GM18520 (cell line): ENCODE results near the gene MAD1L1.

Experiments
- ATAC-seq: cut with Tn5 transposase; IDR thresholded peaks from one replicate; pipeline ENCODE4 v1.9.1; 2021; ENCODE audit not compliant: unreplicated experiment

MAD1L1 gene

DNA sequence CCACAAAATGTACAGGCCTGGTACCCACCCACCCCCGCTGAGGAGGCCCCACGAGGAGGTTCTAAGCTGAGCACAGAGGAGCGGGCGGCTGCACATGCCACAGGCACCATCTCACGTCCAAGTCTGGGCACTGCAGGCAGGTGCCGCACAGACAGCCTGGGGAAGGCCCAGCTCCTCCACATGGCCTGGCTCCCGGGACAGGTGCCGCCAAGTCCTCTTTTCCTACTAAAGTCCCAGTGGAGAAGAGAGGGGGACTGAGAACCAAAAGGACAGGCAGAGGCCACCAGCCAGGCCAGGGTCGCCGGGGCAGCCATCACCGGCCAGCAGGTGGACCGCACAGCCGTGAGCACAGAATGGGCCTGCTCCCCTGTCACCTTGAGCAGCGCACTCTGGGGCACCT, 91.1 kb downstream of the MAD1L1 start:
- no peak for ATAC-seq

DNA sequence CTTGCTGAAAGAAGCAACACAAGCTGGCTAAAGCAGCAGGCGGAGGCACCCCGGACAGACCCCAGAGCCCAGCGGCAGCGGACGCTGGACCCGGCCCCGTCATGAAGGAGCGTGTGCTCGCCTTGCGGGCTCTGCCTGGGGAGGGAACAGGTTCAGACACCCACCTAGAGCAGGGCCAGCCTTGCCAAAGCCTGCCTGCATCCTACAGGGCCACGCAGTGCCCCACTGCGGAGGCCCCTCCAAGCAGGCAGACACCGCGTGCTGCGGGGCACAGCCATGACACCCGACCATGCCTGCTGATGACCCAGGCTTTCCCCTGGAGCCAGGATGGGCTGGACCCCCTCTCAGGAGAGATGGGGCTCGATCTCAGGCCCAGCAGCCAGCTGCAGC, 91.7 kb downstream of the MAD1L1 start:
- ATAC-seq, result no peak

DNA sequence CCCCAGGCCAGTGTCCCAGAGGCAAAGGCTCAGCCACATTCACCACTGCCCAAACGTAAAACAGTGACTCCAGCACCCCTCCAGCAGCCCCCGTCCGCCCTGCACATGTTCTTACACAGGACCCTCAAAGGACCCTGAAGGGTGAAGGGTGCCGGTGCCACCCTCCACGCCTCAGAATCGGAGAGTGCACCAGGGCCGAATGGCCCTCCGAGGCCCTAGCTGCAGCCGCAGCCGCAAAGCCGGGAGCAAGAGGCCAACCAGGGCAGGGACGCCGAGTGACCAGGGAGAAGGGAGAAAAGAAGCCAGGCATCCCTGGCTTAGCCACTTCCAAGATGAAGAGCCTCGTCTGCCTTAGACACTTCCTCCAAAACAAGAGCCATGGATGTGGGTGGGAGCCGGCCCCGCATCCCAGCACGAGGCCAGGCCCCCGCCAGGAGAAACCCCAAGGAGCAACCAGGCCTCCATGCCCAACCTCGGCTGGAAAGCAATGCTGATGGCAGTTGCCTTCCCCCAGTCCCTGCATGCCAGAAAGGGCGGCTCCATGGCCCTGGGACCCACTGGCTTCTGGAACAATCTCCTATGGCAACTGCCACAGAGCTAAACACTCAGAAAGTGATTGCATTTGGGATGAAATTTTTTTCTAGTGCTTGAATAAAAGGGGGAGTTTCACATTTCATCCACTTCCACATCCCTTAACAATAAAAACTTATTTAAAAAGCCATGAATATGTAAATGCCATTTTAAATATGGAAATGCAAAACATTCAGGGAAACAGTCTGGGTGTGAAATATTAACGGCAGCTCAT, 92.3 kb downstream of the MAD1L1 start:
- ATAC-seq, result no peak

DNA sequence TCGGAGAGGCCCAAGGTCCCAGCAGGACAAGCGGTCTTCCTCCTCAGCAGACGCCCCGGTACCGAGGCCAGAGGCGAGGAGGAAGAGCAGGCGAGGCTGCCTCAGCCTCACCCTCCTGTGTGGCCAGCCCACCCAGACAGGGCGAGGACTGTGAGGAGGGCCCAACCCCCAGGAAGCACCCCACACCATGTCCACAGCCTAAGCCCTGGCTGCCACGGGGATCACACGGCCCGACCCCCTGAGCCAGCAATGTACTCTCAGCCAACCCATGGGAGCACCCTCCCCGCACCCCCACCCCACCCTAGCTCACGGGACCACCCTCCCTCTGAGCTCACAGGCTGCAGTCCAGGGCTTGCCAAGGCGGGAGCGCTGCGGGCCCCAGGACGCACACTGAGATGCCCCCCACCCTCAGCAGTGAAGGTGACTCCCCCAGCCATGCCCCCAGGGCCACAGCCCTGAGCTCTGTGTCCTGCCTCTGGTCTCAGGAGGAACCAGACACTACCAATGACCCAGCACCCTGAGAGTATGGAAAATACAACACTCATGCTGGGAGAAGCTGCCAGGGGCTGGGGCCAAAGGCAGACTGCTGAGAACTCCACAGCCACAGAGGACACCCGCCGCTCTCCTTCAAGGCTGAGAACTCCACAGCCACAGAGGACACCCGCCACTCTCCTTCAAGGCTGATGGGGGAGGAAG, 93.6 kb downstream of the MAD1L1 start:
- no peak for ATAC-seq

DNA sequence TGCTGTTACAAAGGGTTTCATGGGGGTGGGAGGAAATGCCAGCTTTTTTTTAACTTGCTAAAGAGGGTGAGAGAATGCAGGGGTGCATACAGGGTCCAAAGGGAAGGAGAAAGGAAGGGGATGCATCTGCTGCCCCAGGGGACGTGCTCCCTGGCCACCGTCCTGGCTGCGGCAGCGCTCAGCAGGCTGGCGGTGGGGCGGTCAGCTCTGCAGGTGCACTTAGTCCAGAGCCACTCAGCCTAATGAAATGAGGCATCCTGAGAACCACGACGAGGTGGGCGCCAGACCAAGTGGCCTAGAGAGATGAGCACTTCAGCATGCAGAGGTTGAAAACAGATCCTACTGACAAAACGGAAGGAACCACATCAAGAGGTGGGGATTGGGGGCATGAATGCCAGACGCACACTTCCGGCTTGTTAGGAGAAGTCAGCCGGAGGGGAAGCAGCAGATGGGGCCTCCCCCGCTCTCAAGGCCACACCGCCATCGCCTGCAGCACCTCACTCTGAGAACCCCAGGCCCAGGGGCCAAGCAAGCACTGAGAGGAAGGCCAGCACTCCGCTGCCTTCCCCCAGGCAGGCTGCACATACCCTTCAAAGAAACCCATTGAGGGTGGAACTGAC, 94.5 kb downstream of the MAD1L1 start:
- no peak for ATAC-seq

DNA sequence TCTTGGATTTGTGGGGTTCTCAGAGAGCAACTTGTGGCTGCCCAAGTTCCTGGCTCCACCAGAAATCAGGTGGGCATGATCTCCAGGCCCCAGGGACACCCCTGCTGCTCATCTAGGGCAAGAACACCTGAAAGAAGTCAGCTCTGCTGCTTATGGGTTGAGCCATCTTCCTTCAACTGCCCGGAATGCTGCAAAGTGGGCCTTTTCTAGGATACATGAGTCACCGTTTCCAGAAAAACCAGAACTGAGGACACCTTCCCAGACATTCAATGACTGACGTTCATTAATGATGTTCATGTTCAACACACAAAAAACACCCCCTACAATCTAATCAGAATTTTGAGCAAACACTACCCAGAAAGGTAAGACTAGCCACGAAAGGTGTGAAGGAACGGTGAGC, 98.0 kb downstream of the MAD1L1 start:
- no peak for ATAC-seq

DNA sequence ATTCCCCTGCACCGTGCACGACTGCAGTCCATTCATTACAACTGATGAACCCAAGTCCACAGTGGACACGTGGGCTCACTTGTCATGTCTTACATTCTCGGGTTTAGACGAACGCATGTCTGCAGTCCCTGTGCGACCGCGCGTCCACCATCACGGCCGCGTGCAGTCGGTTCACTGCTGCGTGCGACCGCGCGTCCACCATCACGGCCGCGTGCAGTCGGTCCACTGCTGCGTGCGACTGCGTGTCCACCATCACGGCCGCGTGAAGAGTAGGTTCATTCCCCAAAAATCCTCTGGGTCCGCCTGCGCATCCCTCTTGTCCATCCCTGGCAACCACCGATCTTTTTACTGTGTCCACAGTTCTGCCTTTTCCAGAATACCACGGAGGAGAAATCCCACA, 100.5 kb downstream of the MAD1L1 start:
- no peak for ATAC-seq

DNA sequence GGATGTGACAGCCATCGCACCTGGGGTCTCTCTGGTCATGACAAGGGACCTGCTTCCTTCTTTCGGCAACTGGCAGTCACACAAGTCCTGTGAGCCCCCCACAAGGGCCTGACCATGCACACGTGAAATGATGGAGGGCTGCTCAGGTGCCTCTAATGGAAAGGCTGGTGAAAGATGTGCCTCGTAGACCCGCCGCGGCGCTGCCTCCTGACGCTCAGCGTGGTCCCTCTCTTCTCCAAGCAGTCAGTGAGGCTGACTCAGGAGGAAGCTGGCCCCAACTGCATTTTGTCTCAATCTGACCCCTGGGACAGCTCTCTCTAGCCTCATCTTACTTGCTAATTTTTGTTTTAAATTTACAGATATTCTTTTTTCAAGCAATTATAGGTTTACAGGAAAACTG, 100.9 kb downstream of the MAD1L1 start:
- no peak for ATAC-seq

DNA sequence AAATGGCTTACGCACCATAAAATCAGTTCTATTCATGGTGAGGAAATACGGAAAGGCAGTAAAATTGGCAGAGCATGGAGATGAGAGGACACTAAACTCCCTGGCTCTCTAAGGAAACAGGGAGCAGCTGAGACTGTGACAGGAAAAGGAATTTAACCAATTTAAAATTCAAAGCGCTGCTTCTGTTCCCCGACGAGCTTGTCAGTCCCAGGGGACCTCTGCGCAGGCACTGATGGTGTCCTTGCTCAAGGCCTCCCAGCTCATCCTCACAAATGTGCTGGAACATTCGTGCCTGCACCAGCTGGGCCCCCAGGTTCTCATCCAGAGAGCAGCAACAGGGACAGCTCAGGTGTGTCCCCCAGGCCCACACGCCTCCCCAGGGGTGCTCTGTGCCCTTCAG, 101.4 kb downstream of the MAD1L1 start:
- ATAC-seq, result no peak

DNA sequence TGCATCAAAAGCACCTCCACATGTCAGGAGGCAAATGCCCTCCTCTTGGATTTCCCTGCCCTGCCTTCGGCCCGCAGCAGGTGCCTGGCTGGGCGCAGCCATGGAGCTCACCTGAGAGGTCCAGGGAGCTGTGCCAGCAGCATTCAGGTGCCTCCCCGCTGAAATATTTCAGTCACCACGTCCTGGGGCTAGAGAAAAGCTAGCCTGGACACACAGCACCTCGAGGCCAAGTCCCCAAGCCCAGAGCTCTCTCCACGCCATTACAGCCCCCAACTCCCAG, 102.7 kb downstream of the MAD1L1 start:
- no peak for ATAC-seq

DNA sequence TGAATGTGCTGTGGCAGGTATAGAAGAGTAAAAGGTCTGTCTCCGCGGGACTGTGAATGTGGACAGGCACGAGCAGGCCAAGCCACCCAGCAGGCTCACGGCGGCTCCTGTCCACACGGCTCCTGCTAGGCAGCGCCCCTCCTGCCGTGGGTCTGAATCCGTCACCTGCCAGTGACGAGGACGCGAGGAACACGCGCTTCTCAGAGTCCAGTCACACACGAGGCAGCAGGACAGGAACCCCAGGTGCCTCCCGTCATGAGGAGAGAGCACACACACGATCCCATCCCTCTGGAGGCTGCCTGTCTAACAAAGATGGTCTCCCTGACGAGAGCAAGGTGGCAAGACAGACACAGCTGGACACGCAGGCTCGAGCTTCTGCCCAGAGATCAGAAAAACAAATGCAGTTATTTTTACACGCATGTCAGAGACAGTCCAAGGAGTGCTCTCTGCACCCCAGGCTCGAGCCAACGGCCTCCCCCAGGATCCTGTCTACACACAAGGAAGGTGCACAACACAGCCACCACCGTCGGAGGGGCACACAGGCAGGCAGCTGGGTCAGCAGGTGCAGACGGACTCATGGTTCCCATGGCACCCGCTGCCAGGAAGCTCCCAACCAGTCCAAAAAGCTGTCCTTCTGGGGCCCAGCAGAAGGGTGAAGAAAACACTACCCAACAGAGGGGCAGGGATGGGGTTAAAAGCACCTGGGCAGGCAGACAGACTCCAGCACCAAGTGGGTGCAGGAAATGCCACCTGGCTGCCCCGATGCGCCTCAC, 103.2 kb downstream of the MAD1L1 start:
- no peak for ATAC-seq

DNA sequence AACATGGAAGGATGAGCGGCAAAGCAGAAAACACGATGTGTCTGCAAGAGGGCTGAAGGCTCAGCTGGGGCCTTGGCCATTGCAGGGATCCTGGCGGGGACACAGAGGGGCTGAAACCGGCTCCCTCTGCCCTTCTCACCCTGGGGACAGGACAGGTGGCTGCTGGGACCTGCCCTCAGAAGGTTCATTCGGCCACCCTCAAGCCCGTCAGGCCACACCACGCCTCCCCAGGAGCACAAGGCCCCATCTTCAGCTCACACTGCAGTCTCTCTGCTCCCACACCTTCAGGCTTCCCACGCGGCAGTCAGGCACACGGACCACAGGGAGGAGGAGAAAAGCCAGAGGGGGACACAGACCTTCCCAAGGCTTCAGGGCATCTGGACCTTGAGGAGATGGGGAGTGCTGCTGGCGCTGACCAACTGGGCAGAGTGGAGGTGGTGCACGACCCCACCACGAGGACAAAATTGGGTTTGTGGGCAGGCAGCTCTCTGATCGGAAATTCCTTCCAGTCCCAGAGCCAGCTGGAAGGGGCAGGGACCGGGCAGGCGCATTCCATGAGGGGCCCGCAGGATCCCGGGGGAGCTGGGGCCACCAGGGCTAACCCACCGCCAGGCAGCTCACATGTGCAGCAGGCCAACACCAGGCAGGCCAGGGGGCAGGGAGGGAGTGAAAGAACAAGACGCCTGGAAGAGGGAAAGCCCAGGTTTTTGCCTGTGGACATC, 104.0 kb downstream of the MAD1L1 start:
- no peak for ATAC-seq

DNA sequence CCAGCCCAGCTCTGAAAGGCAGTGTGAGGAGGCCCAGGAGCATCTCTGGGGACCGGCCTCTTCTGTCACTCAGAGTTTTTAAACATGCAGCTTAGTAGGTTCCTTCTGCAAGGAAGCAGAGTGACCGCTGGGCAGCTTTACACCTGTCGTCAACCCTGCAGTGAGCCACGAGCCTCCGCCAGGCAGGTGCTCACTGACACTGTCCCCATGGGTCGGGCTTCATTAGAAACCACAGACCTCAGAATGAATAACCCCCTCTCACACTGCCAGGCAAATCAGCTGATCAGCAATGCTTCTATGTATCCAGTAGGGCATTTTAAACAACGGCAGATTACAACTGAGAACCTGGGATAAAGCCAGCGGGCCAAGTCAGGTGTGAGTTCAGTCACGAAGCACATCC, 106.1 kb downstream of the MAD1L1 start:
- ATAC-seq, result no peak

DNA sequence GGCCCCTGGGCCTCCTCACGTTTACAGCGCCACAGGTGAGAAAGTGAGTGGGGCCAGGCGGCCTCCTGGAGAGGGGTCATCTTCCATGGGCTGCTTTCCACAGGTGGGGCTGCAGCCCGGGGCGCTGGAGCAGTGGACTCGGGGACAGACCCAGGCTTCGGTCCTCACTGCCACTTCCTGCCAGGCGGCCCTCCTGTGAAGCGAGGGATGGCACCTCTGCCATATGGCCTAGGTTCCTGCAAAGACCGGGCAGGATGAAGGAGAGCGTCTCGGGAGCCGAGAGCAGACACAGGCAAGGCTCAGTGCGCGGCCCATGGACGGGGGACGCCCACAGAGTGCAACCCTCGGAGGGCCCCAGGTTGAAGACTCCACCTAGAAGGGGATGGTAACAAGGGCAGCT, 106.8 kb downstream of the MAD1L1 start:
- ATAC-seq, result no peak

DNA sequence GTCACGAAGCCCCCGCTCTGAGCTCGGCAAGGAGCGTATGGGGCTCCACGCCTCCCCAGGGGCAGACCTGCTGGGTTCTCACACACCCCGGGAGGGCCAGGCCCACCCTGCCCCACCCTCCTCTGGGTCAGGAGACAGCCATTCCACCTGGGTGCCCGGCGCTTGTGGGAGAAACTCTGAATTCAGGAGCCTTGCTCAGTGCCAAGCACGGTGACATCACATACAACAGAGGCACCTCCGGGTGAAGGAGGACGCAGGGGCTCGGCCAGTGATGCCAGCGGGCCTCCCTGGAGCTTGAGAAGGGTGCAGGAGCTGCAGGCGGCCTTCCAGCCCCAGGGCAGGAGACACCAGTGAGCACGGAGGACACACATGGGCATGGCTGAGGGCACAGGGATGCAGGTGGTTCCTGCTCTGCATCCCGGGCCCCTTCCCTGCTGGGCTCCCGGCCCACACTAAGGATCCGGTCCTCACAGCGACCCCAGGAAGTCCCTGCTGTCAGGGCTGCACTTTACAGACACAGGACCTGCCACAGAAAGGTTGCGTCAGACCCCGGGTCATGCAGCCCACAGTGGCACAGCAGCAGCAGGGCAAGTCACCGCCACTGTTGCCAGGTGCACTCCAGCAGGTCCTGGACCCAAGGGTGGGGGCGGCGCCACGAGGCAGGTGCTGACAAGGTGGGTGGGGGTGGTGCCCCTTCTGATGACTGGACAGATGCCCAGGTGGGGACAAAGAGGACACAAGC, 108.0 kb downstream of the MAD1L1 start:
- no peak for ATAC-seq

DNA sequence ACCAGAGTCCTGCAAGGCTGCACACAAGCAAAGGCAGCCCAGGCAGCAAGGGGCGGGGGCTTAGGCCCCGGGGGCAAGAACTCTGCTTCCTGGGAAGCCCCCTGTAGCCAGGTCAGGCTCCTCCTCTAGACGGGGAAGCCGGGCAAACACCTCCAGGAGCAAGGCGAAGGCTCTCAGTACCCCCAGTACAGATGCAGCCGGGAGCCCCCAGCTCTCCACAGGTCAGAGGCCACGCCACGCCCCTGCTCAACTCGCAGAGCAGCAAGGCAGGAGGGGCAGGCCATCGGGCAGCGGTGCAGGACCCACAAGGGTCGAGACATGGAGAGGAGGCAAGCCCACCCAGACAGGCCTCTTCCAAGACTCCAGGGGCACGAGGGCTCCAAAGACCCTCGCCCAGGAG, 108.8 kb downstream of the MAD1L1 start:
- no peak for ATAC-seq

DNA sequence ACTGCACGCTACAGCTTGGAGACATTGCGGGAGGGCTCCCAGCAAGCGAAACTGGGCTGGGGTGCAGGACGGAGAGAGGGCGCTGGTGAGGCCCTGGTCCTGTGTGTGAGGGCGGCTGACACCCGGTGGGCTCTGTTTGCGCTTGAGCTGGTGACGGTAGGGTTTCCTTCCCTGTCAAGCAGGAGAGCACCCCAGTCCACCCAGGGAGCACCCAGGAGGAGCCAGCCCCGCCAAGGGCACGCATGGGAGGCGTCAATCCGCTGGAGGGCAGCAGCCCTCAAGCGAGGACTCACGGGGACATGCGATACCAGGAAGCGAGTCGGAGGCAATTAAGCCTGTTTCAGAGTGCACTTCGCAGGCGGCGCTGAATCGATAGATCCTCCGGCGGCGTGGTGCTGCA, 109.4 kb downstream of the MAD1L1 start:
- no peak for ATAC-seq

DNA sequence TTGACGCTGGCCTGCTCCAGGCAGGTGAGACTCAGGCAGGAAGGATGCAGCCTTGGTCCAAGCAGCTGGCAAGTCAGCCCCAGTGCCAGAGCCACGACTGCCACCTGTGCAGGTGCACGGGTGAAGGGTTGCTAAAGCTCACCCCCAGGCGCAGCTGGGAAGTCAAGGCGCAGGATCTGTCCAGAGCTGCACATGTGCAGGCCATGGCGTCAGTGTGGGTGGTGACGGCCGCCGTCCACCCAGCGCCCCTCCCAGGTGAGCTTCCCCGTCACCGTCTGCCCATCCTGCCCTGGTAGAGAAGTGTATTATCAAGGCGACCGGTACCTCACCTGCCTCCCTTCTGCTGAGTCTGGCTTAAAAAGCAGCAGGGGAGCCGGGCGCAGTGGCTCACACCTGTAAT, 110.1 kb downstream of the MAD1L1 start:
- no peak for ATAC-seq

DNA sequence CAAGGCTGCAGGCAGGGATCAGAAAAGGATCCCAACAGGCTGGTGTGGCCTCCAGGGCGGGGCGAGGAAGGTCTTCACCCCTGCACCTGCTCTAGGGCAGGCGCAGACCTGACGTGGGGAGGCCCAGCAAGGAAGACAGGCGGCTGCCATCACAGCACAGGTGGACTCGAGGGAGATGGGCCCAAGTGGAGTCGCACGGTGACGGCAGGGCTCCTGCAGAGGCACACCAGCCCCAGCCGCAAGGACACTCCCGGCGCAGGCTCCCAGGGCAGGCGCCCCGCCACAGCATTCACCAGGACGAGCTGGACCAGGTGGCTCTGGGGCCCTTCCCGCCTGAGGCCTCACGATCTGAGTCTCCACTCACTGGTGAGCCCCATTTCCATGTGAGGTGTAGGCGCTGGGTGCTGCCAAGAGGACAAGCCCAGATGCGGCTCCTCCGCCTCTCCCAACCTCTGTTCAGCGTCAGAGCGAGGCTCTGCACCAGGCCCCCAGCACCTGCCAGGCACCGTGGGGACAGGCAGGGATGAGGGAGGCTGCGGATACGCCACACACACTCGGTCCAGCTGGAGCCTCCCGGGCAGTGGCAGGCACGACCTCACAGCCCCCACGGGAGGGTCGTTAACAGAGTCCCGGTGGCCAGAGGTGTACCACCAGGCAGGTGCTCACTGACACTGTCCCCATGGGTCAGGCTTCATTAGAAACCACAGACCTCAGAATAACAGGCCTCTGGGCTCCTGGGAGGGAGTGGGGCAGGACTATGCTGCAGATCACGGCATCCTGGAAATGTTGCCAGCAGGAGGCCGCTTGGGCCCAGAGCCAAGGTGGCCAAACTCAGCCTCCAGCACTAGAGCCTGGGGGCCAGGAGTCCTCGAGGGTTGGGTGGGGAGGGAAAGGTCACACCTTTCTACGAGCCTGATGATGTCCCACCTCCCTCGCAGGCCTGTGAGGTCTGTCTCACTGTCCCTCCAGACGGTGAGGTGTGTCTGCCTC, 111.6 kb downstream of the MAD1L1 start:
- no peak for ATAC-seq
